Medulla oblongata (tissue), 1 donor: ENCODE measurements around the gene USP38.
A peak's percentile ranks its signal among the peaks of the same experiment; 100 is the strongest.
"Not testable (repeated sequence)": the region's sequence is repeated elsewhere in the genome, so short reads cannot be mapped to it uniquely, and the experiment has no call there.

Source experiments
- DNase-seq: peaks from one replicate; pipeline ENCODE4 v3.0.0-alpha.2; 2015; ENCODE audit errors: extremely low spot score

USP38 gene, protein sequence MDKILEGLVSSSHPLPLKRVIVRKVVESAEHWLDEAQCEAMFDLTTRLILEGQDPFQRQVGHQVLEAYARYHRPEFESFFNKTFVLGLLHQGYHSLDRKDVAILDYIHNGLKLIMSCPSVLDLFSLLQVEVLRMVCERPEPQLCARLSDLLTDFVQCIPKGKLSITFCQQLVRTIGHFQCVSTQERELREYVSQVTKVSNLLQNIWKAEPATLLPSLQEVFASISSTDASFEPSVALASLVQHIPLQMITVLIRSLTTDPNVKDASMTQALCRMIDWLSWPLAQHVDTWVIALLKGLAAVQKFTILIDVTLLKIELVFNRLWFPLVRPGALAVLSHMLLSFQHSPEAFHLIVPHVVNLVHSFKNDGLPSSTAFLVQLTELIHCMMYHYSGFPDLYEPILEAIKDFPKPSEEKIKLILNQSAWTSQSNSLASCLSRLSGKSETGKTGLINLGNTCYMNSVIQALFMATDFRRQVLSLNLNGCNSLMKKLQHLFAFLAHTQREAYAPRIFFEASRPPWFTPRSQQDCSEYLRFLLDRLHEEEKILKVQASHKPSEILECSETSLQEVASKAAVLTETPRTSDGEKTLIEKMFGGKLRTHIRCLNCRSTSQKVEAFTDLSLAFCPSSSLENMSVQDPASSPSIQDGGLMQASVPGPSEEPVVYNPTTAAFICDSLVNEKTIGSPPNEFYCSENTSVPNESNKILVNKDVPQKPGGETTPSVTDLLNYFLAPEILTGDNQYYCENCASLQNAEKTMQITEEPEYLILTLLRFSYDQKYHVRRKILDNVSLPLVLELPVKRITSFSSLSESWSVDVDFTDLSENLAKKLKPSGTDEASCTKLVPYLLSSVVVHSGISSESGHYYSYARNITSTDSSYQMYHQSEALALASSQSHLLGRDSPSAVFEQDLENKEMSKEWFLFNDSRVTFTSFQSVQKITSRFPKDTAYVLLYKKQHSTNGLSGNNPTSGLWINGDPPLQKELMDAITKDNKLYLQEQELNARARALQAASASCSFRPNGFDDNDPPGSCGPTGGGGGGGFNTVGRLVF

DNA sequence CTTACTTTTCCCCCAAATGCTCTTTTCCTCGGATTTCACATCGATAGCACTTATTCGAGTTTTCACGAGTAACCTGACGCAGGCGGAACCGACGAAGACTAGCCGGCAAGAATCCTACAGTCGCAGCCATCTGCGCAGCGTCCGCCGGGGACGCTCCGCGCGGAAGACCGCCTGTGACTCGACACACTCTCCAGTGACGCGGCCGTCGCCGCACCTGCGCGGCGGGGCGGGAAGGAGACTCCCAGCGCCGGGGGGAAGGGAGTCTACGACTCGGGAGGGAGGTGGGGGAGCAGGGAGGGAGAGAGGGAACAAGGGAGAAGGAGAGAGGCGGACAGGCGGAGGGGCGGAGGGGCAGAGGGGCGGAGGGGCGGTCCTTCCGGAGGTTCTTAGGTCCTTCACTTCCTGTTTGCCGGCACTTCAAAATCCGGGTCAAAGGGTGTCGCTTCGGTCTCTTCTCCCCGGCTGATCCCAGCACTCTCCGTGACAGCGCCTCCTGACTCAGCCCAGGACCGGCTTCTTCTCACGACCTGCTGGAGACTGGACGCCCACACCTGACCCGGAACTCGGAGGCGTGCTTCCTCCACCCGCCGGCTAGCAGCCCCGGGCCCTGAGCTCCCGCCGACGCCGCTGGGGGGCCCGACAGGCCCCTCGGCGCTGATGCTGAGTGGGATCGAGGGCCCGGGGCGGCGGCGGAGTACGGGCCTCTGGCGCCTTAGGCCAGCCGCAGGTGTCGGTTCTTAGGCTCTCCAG, at the start of gene USP38:
Gene USP38, plus strand, starts transcription at position 415 of the 750 bp plus-strand sequence. CDS start 534 bp downstream, outside the sequence.
- peak; percentile 96 for DNase-seq

DNA sequence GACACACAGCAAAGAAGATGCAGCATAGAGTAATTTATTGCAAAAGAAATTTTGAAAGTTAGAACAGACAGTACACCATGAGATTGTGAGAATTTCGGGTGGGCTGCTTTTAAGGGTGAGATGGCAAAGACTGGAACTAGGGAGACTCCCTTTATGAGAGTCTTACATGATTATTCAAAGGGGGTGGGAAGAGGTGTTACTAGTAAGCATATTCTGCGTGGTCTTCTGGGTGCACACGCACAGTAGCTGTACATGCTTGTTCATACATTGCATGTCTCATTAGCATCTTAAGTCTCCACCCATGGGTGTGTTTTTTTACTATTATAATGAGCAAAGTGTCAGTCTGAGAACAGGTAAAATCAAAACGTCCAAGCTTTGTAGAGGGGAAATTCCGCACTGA, 49.4 kb upstream of the USP38 start:
- no peak for DNase-seq

DNA sequence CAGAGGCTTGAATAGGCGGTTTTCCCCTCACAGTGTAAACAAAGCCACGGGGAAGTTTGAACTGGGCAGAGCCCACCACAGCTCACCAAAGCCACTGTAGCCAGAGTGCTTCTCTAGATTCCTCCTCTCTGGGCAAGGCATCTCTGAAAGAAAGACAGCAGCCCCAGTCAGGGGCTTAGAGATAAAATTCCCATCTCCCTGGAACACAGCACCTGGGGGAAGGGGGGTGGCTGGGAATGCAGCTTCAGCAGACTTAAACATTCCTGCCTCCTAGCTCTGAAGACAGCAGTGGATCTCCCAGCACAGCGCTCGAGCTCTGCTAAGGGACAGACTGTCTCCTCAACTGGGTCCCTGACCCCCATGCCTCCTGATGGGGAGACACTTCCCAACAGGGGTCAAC, 44.0 kb upstream of the USP38 start:
- DNase-seq, result no peak

DNA sequence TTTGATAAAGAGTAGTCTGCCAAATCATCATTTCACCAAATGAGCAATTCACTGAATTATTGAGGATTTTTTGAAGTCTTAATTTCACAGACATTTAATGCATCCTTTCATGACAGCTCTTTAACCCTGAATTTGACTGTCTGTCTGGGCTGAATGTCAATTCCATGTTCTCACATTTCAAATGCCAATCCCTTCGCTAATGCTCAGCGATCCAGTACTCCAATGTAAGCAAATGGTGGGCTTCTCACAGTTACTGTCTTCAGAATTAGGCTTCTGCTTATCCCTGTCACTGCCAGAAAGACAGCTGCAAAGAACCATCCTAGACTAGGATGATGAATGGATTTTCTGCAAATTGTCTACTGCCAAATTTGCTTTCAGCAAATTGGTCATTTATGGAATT, 36.2 kb upstream of the USP38 start:
- no peak for DNase-seq

DNA sequence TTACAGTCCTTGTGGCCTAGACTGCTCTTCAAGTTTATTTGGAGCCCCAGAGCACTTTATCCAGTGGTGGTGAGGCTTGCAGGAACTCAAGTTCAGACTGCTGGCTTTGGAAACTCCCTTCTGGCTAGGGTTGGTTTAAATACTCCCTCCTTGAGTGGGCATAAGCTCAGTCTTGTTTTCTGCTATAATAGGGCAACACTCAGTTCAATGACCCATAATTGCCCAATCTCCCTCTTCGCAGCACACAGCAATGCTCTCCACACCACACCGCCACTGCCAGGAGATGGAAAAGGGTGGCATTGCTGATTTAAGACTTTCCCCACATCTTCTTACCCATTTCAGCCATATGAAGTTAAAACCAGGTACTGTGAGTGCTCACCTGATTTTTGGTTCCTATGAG, 27.9 kb upstream of the USP38 start:
- no peak for DNase-seq

DNA sequence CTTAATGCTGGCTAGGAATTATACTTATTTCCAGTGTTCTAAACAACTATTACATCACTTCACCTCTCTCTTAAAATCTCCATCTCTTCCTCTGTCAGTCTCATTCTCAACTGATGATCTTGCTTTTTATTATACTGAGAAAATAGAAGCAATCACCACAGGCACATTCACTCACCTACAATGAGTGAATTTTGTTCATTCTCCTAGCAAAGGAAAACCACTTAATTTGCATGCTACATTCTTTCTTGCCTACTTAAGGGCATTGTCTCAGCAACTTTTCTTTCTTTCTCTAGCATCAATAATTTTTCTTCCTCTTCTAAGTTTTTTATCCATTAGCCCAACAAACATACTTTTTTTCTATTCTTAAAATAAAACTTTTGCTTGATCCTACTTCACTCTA, 21.1 kb upstream of the USP38 start:
- no peak for DNase-seq

DNA sequence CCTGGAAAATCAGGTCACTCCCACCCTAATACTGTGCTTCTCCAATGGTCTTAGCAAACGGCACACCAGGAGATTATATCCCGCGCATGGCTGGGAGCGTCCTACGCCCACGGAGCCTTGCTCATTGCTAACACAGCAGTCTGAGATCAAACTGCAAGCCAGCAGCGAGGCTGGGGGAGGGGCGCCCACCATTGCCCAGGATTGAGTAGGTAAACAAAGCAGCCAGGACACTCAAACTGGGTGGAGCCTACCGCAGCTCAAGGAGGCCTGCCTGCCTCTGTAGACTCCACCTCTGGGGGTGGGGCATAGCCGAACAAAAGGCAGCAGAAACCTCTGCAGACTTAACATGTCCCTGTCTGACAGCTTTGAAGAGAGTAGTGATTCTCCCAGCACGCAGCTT, 18.0 kb upstream of the USP38 start:
- not testable (repeated sequence) for DNase-seq

DNA sequence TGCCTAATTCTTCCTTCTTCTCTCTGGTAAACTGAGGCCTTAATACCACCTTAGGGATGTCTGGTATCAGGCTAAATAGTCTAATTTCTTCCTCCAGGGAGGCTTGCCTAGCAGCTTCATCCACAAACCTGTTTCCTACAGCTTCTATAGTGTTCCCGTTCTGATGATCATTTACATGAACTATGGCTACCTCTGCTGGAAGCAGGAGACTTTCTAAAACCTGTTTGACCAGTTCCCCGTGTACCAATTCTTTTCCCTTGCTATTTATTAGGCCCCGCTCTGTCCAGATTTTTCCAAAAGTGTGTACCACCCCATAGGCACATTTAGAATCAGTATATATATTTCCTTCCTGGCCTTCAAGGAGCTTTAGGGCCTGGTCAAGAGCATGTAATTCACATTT, 5.8 kb upstream of the USP38 start:
- no peak for DNase-seq

DNA sequence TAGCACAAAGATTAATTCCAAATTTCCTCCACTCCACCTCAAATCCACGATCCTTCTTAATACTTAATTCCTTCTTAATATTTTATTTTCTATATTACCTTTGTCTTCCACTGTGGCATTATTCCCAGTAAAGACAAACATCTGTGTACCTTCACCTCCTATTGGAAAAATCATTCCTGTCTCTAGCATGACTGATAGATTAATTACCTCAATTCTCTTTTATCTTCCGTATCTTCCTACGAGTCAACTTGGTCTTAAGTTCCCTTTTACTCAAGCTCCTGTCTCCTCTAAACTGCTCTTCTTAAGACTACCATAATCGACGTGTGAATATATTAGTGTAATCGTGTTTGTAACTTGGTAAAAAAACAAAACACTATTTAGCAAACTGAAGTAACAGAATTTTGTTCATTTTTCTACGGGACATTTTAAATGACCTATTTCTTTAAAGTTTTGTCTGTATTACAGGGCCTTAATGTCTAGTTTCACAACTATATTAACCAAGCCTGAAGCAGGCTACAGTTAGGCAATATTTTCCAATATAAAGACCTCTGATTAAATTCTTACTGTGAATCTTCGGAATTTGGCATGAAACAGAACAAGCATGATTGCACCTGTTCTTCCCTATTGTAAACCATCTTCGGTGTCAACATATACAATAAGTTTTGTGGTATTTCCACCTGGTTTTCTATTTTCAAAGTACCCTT, 1.1 kb upstream of the USP38 start:
- DNase-seq, result peak; percentile 15

DNA sequence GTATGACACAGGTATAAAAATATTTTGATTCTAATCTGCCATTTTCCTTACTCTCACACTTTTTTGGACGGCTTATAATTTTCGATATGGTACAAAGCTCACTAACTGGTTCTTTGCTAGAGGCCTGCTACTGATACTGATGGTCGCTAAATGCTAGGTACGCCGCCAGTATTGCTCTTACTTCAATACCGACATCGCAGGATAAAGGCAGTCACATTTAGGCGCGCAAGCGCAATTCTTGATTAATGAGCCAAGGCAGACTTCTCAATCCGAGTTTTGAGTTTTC, 557 bp upstream of the USP38 start:
- DNase-seq, result peak; percentile 70

DNA sequence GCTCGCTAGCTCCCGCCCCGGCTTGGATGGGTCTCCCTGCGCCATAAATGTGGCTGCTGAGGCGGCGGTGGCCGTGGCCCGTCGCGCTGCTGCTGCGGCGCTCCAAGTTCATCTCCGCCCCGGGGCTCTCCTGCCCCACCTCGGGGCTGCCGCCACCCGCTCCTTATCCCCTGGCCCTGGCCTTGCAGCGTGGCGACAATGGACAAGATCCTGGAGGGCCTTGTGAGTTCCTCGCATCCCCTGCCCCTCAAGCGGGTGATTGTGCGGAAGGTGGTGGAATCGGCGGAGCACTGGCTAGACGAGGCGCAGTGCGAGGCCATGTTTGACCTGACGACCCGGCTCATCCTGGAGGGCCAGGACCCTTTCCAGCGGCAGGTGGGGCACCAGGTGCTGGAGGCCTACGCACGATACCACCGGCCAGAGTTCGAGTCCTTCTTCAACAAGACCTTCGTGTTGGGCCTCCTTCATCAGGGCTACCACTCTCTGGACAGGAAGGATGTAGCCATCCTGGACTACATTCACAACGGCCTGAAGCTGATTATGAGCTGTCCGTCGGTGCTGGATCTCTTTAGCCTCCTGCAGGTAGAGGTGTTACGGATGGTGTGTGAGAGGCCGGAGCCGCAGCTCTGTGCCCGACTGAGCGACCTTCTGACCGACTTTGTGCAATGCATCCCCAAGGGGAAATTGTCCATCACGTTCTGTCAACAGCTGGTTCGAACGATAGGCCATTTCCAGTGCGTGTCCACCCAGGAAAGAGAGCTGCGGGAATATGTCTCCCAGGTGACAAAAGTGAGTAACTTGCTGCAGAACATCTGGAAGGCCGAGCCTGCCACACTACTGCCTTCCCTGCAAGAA, 763 bp downstream of the USP38 start:
- DNase-seq, result peak; percentile 16

DNA sequence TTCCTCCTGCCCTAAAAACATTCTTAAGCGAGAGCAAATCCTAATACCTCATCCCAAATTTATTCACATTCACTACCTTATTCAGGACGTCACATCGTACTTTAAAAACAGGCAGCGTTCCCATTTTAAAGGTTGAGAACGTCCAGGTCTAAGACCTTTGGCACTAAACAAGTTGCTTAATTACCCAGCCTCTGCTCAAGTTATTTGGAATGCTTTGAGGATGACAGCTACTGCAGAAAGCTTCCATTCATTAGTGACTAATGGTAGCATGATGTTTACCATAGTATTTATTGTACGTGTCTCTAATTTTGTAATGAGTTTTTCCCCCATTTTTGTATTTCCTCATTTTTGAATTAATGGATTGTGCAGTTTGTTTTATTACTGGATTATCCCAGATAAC, 1.5 kb downstream of the USP38 start:
- no peak for DNase-seq

DNA sequence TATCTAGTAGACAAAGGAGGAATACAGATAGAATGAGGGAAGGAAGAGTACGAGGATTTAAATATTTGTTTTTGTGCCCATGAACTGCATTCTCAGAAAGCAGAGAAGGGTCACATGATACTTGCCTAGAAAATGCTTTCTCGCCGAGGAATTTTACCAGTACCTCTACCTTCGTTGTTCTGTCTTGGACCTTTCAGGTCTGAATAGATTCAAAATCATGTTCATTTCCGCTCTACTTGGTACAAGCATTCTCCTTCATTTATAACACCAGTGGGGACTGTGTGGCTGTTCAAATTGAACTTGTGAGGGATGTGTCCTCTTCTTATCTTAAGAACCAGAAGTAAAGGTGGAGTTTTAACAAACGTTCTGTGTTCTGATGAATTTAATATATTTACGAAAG, 1.9 kb downstream of the USP38 start:
- peak; percentile 34 for DNase-seq

DNA sequence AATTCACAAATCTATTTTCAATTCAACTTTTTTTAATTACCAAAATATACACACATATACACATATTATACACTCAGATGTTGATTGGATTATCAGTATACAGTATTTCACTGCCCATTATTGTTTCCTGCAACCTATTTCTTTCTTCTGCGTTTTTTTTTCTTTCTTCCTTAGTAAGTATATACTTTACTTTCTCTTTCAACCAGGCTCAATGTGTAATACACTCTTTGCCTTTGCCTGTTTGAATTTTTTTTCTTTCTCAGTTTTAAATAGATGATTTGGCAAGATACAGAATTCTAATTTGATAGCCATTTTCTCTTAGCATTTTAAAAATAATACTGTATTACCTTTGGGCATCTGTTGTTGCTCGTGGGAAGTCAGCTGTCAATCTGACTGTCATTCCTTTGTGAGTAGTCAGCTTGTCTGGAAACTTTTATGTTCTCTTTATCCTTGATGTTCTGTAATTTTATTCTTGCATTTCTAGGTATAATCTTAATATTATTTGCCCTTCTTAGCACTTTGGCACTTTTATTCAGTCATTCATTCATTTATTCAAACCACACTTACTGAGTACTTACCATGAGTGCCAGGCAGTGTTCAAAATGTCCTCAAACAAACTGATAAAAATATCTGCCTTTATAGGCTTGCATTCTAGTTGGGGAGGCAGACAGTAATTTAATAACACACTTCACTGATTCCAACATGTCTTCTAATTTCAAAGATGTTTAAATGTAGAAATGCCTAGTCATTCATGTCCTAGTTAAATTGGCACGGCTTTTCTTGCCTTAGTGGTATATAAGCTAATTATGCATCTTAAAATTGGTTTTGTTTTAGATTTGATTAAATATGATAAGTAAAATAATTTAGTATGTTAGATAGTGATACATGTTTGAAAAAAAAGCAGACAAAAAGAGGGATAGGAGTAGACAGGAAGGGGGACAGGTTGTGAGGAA, 3.7 kb downstream of the USP38 start:
- DNase-seq, result no peak

DNA sequence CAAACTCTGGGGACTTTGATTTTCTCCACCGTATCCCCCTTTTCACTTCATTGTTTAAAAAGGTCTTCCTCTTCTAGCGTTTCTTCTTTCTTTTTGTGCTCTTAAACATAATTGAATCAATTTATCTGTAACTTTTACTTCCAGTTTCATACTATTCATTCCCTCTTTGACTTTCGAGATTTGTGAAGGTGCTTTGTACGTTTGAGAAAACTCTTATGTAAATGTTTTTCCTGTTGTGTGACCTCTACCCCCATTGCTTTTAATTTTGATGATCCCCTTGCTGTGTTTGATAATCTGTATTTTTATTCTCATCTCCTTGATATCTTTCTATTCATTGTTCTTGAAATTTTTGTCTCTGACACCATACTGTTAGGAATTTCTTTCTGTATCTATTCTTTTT, 4.8 kb downstream of the USP38 start:
- DNase-seq, result no peak

DNA sequence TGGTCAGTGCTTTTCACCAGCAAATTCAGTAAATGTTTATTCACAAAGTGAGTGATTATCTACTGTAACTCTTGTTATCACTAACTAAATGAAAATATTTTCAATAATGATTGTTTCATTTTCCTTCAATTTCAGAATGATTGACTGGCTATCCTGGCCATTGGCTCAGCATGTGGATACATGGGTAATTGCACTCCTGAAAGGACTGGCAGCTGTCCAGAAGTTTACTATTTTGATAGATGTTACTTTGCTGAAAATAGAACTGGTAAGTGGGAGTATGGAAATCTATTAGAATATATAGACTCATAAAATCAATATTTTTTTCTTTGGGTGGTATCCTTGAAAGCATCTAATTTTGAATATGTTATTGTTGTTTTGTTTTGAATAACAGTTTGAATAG, 10.9 kb downstream of the USP38 start:
- DNase-seq, result no peak

DNA sequence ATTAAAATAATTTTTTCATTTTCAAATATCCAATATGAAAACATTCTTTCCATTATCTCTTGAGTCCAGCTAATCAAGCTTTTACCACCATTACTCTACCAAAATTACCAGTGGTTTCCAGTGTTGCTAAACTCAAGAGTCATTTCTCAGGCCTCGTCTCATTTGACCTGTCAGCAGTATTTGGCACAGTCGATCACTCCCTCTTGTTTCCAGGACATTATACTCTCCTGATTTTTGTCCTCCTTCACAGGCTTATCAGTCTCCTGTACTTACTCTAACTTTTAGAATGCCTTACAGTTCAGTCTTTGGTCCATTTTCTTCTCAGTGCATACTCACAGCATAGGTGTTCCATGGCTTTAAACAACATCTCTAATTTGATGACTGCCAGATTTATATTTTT, 11.6 kb downstream of the USP38 start:
- no peak for DNase-seq

DNA sequence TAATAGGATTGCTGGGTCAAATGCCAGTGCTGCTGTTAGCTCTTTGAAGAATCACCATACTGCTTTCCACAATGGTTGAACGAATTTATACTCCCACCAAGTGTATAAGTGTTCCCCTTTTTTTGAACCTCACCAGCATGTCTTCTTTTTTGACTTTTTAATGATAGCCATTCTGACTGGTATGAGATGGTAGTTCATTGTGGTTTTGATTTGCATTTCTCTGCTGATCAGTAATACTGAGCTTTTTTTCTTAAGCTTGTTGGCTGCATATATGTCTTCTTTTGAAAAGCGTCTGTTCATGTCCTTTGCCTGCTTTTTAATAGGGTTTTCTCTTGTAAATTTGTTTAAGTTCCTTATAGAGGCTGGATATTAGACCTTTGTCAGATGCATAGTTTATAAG, 14.8 kb downstream of the USP38 start:
- DNase-seq, result no peak

DNA sequence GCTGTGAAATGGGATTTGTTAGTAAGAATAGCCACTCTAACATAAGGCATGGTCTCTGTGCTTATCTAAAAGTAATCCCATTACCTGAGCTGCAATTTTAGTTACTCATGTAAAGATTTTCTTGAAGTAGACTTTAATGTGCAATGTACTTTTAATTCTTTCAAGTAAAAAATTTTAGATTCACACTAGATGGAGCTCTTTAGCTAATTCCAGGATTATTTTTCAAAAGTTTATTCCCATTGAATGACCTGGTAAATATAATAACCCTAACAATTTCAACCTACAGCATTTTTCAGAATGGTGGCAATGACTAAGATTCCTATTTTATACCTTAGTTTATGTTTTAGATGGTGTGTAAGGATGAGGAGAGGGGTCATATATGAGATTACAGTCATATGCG, 18.1 kb downstream of the USP38 start:
- DNase-seq, result peak; percentile 35
